Stimulated activated CD4-positive, alpha-beta T cell treated with anti-CD3 and anti-CD28 coated beads, Interleukin-12 subunit alpha, Interleukin-12 subunit beta, amount 100 ng/mL, for 48 hours (primary cell): ENCODE measurements around the gene GINS2.

ENCODE experiments used
- DNase-seq, 3 donors: peaks; one replicate each; pipeline ENCODE4 v3.0.0-alpha.2; 2020; ENCODE audit warnings: low read depth in 2 of 3, low spot score in 1 of 3

GINS2 gene

GRCh38 chr16:85655216-85656129, 33.3 kb downstream of the GINS2 start:
- no peak for DNase-seq

GRCh38 chr16:85654251-85655095, 34.3 kb downstream of the GINS2 start:
- DNase-seq: no peak

- DNase-seq: no peak
These were observed 35.4 kb downstream of the GINS2 start for GRCh38 chr16:85653290-85653891.

- peak in 1 of 3 donors; percentile 8 for DNase-seq
These were observed 36.1 kb downstream of the GINS2 start for GRCh38 chr16:85652431-85653221.

- DNase-seq: no peak
These were observed 36.9 kb downstream of the GINS2 start for GRCh38 chr16:85651629-85652430.

GRCh38 chr16:85650844-85651628, 37.7 kb downstream of the GINS2 start:
- DNase-seq: no peak

- DNase-seq: no peak
These were observed 38.5 kb downstream of the GINS2 start for GRCh38 chr16:85650135-85650843.

- no peak for DNase-seq
These were observed 39.2 kb downstream of the GINS2 start for GRCh38 chr16:85649411-85650134.

GRCh38 chr16:85648805-85649204, 39.9 kb downstream of the GINS2 start:
- DNase-seq: no peak

GRCh38 chr16:85648070-85648714, 40.6 kb downstream of the GINS2 start:
- DNase-seq: no peak

GRCh38 chr16:85646976-85647375, 41.8 kb downstream of the GINS2 start:
- DNase-seq: no peak

- no peak for DNase-seq
These were observed 42.3 kb downstream of the GINS2 start for GRCh38 chr16:85646358-85646907.

GRCh38 chr16:85645021-85645589, 43.6 kb downstream of the GINS2 start:
- DNase-seq: no peak

GRCh38 chr16:85644093-85644712, 44.6 kb downstream of the GINS2 start:
- DNase-seq: no peak

GRCh38 chr16:85643631-85644030, 45.1 kb downstream of the GINS2 start:
- DNase-seq: no peak

GRCh38 chr16:85642762-85643358, 45.9 kb downstream of the GINS2 start:
- DNase-seq: no peak
